Amniotic stem cell (primary cell): ENCODE results near the gene HOXB3.

Experiments
- DNase-seq: peaks from one replicate; lab custom pipeline; 2025; lab: John Stamatoyannopoulos, UW

The HOXB3 gene

DNA sequence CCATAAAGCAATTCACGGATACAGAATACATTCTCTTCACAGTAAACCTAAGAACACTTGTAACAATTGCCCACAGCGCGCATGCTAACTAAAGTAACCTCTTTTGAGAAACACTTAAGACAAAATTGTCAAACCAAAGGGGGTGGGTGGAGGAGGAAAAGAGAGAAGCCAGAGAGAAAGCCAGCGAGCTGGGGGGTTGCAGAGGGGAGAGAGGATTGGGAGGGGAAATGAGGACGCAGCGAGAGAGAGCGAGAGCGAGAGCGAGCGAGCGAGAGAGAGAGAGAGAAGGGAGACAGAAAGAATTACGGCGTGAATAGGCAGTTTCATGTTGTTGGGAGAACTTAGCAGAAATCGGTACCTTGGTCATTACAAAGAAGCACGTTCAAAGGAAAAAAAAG lies 22.4 kb upstream of the HOXB3 start:
- DNase-seq = no peak

DNA sequence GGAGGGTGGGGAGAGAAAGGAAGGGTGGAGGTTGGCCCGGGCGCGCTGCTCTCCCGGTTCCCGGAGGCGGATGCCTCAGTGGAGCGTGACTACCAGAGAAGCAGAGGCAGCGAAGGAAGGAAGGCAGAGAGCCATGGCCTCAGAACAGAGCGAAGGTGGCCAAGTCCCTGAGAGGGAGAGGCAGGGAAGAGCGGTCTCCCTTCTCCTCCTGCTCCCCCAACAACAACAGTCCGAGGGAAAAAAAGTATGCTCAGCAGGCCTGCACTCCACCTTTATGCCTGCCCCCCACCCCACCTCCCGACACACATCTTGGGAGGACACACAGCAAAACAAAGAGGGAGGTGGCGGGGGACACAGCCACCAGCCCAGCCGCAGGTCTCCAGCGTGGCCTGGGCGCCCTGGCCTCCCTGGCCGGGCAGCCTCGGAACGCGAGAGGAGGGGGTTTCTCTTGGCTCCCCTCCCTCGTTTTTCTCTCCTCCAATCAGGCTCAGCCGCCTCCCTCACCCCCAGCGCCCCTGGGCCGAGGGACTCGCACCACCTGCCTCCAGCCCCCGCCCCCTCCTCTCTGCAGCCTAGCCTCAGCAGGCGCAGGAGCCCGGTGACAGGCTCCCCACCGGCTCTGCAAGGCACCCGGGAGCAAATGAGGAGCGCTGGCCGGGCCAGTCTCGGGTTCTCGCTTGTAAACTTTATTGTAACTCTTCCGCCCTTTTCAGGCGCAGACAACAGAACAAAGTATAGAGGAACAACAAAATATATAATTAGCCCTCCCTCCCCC lies 21.8 kb upstream of the HOXB3 start:
- no peak for DNase-seq

DNA sequence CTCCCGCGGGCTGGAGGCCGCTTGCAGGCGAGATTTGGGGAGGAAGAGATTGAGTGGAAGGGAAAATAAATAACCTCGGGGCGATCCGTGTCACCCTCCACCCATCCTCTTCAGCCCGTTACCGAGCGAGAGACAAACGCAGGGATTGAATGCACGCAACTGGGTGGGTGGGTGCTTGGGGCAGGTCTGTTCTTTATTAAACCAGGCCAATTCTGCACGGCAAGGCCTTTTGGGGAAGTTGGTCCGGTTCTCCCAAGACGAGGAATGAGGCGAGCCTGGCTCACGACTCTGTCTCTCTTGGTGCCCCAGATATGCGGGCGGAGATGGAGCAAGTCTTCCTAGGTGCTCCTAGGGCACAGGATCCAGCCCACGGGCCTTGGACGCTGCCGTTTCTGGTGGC lies 21.2 kb upstream of the HOXB3 start:
- DNase-seq = no peak

DNA sequence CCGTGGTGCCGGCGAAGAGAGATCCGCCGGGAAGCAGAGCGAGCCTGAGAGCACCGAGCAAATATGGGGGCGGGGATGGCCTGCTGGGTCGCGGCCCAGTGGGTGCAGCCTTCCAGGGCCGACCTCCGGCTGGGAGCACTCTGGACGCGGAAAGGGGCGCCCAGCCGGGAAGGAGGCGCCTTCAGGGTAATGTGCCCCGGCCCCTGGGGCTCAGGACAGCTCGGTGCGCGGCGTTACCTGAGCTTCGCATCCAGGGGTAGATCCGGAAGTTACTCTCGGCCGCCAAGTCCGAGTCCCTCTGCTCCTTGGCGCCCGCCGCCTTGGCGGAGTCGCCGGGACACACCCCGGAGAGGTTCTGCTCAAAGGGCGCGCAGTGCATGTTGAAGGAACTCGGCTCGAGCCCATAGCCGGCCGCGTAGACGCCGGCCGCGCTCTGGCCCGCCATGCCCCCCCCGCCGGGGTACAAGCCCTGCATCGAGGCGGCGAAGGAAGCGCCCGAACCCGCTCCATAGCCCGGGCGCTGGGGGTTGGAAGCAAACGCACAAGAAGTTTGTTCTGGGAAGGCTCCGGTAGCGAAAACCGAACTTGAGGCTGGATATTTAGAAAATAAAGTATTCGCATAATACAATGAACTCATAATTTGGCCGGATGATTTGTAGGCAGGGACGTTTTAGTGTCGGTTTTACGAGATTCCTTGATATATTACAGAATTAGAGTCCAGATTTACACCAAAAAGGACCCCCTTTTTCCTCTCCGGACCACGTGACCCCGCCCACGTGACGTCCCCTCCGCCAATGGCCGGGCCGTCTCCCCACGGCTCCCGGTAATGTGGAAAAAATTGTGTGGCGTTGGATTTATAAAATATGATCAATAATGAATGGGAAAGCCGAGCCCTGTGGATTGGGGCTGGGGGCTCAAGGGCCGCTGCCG lies 20.5 kb upstream of the HOXB3 start, which contains the start of gene HOXB7:
HOXB7 (minus strand) TSS at position 736 of the 930 bp plus-strand sequence; CDS start at position 637, 99 bp downstream.
- no peak for DNase-seq

DNA sequence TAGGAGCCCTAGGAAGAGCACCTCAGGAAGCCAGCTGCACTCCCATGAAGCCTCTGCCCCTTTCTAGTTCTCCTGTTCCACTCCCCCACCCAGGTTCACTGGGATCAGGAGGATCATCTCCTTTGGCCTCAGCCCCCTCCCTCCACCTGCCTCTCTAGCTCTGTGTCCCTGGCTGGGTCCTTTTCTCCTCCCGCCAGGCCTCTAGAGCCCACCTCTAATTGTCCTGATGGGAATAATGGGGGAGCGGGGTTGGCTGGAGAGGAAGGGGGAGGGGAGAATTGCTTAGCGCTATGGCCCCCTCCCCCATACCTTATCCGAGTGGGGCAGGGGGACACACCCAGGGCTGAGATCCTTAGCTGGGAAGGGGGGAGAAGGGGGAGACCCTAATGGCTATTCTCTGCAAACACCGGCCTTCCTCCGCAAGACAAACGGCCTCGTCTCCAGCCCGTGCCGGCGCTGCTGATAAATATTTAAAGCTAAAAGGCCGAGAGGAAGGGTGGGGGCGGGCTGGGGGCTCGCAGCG lies 19.8 kb upstream of the HOXB3 start:
- no peak for DNase-seq

DNA sequence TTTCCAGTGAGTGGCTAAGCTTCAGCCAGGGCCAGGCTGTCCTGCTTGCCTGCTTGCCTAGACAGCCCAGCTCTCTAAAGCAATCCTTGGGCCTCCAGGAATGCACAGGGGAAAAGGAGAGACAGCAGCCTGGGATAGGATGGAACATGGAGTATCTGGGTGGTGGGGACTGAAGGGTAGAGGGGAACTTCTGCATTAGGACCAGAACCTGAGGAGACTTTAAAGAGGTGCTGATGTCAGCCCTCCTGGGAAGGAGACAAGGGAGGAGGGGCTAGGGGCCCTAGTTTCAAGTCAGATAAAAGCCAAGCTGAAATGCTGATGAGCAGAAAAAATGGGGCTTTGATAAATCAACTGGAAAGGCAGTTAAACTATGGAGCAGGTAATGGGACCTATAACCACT lies 19.0 kb upstream of the HOXB3 start:
- DNase-seq = no peak

DNA sequence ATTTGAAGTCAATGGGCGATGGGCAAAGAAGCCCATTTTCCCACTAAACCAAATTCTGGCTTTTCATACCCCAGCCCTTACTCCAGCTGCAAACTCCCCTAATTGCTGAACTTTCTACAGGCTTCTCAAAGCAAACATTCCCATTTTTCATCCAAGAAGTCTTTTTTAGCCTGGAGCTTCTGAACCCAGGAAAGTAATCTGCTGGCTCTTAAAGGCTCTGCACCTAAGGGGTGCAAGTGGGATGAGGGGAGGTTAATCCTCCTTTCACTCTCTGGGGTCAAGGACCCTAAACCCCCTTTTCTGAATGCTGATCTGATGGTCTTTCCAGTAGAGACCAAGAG lies 18.4 kb upstream of the HOXB3 start:
- no peak for DNase-seq

DNA sequence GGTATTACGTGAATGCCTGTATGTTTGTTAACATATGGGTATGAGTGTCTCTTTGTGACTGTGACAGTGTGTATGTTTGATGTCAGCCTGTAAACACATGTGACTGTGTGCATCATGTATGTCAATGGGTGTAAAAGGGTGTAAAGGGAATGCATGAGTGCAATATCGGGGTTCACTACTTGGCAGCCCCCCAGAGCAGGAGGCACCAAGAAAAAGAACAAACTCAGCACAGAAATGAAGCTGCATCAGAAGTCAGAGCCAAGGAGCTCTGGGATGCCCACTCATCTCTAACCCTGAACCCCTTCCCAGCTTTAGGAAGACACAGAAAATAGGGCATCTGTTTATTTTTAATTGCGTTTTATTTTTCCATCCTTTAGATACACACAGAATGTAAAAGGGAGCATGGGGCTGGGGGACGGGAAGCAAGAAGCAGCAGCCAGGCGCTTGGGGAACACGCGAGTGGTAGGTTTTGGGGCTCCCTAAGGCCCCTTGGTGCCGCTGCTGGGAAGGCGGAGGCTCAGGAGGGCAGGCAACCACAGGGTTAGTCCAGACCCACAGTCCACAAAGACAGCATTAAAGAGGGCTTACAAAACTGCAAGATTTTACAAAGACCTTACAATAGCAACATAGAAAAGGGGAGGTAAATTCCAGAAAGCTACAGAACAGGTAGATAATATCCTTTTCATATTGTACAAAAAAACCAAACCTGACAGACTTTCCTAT lies 17.0 kb upstream of the HOXB3 start:
- DNase-seq = no peak

DNA sequence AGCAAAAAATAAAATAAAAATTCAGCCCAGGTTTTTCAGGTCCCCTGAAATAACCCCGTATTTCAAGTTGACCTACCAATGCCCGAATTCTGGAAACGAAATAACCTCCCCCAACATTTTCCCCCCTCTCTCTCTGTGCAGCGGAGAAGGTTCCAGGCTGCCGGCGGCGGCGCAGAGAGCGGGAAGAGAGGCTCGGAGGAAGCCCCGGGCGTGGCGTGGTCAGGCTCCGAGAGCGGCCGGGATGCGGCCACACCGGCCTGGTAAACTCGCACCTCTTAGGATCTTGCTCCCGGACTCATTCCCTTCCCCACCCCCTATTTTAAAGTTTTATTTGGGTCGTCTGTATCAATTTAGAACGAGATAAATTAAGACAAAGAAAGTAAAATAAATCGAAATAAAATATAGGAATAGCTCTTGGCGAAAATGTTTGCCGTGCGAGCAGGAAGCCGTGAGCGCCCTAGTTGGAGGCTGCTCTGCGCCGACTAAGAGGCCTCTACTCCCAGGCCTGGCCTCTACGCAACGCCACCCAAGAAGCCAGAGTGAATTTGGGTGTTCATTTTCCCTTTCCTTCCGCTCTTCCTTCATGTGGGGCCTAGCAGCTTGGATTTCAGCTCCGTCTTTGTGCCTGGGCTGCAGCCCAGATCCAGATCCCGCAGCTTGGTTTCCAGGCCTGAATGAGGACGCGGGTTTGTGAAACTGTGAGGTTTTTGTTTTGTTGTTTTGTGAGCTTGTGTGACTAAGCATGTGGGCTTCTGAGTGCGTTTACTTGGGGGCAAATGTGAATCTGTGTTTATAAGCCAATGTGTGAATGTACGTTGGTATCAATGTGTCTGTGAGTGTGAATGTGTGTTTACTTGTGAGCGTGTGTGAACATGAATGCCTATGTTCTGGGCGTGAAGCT lies 16.2 kb upstream of the HOXB3 start:
- DNase-seq = no peak

DNA sequence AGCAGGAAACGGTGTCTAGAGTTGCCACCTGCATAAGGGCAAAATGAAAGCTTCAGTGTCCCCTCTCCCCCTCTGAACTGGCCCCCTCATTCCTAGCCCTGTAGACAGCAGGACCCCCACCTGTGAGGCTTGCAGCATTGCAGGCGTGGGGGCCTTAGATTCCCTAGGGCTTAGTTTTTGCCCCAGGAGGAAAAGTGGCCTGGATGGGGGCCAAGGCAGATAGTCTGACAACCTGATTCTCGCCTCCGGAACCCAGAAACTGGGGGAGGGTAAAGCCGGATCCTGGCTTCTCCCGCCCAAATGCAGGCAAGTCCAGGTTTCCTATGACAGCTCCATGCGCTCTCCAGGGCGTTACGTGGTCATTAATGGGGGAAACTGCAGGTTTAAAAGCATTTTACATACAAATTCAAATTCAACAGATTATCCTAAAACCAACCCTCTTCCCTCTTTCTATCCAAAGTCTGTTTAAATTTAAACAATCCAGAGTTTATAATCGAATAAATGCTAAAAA lies 15.4 kb upstream of the HOXB3 start:
- no peak for DNase-seq

DNA sequence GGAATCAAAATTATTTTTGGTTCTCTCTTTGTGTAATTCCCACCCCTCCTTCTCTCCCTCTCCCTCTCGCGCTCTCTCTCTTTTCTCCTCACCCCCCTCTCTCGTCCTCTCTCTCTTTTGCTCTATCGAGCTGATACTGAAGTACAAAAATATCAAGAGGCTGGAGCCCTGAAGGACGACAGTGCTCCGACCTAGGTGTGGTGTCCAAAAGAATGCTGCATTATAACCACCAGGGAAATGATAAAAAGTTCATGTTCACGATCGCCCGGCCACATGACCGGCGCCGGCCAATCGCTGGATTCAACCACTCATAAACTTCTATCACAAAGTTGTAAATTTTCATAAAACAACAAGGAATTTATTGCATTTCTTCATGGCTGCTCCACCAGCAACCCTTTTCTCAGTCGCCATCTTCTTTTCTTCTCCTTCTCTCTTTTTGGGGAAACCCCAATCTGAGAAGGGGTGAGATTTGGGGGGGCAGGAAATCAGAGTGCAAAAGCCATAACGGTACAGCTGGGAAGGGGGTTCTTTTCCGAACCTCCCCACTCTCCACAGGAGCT lies 14.8 kb upstream of the HOXB3 start, which contains the start of gene HOXB6:
HOXB6 (minus strand) TSS at position 217 of the 560 bp plus-strand sequence. CDS start 6,836 bp downstream, outside the sequence.
- no peak for DNase-seq

DNA sequence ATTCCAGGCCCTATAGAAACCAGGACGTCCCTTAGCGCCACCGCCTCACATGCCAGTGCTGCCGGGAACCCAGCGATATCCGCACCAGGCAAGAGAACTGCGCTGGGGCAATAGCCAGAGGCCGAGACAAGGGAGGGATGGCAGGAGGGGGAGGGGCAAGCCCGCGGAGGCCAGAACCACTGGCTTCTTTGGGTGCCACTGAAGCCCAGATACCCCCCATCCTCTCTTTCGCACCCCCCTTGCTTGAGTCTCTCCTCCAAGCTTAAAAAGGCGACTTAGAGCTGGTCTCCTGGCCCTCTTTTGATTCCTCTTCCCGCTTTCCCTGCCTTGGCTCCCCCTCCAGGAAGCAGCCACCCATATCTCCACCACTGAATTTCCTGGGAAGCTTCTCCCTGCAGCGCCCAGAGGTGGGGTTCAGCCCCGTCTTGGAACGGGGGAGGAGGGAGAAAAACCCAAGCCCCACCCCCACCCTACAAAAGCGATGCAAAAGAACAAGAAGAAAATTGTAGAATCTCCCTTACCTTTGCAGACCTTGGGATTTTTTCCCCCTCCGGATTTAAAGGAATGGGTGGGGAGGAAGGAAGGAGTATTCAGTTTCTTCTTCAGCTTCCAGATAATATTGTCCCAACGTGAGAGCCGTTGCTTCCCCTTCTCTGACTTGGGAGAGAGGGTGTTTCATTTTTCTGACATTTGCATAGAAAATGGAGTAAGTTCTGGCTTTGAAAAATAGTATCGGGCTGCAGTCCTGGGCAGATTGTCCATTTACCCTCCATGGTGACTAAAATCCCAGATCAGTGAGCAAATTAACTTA lies 14.1 kb upstream of the HOXB3 start:
- no peak for DNase-seq

DNA sequence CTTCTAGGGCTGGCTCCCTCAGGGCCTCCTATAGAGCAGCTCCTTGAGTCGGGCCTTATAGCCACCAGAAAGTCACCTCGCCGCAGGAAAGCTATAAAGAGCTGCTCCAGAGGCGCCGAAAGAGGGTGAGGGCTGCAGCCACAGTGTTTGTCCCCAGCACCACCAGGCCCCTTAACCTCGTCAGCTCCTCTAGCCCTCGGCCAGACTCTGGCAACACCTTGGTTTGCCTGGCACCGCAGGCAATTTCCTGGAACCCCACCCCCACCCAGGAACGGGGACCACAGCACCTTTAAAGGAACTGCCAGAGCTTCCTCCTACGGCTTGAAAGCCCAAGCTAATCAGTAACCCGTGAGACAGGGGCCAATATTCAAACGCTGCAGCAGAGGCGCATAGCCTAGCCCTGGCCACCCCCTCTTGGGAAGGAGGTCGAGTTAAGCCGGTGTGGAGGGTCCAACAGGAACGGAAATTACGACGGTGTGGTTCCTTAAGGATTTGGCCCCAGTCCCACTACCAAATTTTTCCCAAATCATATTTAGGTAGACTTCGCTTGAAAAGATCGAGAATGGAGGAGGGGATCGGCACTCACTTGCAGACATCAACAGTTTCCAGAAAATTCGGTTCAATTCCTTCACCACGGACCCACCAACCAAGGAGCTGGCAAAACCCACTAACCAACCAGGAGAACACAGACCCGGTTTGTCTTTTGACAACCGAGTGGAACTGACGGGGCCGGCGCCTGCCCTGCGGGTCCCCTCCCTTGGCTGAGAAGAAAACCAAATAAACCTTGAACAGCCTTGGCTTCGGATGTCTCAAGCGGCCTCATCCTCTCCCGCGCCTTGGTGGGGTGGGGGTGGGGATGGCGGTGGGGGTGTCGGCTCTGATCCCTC lies 11.7 kb upstream of the HOXB3 start:
- DNase-seq = no peak

DNA sequence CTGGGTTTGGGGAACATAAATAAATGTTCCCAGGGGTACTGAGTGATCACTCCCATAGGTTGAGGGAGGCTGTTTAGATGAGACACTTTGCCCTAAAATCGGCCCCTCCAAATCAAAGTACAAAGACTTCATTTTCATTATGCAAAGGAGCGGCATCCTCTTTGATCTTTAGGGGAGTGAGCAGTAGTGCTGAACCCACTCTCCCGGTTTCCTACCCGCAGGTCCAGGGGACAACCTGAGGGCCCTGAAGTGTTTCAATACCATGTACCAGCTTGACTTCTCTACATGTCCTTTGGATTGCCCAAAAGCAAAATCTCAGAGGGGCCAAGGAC lies 11.1 kb upstream of the HOXB3 start:
- no peak for DNase-seq

DNA sequence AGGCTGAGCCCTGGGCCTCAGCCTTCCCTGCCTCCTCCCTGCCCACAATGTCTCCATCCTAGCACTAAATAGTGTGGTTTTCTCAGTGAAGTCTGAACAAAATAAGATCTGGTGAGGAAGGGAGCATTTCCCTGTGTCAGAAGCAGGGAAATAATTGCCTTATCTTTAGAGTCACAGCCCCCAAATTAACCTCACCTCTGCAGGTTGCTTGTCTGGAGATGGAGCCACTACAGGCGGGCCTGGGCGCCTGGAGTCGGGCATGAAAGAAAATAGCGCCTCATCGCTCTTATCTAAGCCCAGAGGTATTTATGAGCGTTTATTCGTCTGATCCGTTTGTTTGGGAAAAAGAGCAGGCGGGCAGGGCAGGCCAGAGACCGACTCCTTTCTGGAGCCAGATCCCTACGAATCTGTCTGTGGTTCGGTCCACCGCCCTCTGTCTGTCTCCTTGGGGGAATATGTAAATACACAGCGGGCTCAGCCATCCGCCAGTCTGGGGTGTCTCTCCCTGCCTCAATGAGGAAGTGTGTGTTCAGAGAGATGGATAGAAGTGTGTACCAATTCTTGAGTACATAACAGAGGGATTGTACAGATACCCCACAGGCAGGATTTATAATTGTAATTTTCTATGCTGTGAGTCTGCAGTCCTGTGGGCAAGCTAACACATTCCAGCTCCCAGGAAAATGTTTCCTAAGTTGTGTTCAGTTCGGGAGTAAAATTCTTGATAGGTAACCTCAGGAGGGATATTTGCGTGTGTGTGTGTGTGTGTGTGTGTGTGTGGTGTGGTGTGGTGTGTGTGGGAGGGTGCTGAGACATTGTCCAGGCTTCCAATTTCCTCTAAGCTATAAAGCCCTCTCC lies 10.4 kb upstream of the HOXB3 start:
- DNase-seq = no peak

DNA sequence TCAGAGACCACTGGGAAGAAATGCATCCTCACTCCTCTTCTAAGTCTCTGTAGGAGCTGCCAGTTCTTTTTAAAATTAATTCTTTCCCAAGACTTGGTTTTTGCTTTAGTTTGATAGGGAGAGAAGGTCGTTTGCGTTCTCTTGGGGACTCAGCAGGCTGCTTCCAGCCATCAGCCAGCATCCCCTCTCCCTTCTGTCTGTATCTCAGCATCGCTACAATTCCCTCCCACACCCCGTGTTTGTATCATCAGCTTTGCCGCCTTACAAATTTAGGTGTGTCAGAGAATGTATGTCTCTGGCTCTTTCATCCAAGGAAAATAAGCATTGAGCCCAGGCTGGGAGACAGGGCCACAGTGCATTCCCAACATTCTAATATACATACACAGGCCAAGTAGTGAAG lies 9.3 kb upstream of the HOXB3 start:
- DNase-seq = no peak

DNA sequence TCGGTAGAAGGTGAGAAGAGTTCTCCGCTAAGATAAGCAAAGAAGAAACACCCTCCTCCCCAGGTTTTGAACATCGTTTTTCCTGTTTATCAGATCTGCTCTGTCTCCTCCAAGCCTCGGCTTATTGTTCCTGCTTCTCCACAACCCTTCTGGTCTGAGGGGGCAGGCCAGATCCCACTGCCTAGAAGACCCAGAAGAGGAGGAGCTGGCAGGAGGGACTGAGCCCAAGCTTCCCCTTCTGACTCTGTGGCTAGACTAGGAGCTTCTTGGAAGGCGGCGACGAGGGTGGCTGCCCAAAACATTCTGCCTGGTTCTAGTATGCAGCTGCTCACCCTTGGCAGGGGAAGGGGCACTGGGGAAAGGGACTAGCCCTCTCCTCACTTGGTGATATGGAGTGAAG lies 8.7 kb upstream of the HOXB3 start:
- no peak for DNase-seq
